Nephron progenitor cell (in vitro differentiated cells): ENCODE results near the gene PHC2.

Experiments used
- DNase-seq: peaks from one replicate; pipeline ENCODE4 v3.0.0; 2021
- H3K27ac Mint-ChIP-seq: 2 replicates; pipeline ENCODE4 v1.8.0; 2021; ENCODE audit warnings: mild to moderate bottlenecking, moderate library complexity, mixed read lengths
- H3K27me3 Mint-ChIP-seq: 2 replicates; pipeline ENCODE4 v1.8.0; 2021; ENCODE audit warnings: mild to moderate bottlenecking, low read depth, mixed read lengths; ENCODE audit not compliant: poor library complexity
- H3K36me3 Mint-ChIP-seq: 2 replicates; pipeline ENCODE4 v1.8.0; 2021; ENCODE audit warnings: low read depth, mixed read lengths
- H3K4me1 Mint-ChIP-seq: 2 replicates; pipeline ENCODE4 v1.8.0; 2021; ENCODE audit warnings: mixed read lengths
- H3K4me3 Mint-ChIP-seq: 2 replicates; pipeline ENCODE4 v1.8.0; 2021; ENCODE audit warnings: mild to moderate bottlenecking, moderate library complexity, mixed read lengths
- H3K9me3 Mint-ChIP-seq: 2 replicates; pipeline ENCODE4 v1.8.0; 2021; ENCODE audit warnings: mild to moderate bottlenecking, moderate library complexity, mixed read lengths
- TF ChIP-seq, protein P1 (sequence below): fragments of 200-600 bp; sonication (generic); IDR thresholded peaks from 2 replicates; pipeline ENCODE4 v1.5.0; 2021; ENCODE audit warnings: antibody characterized with exemption

The PHC2 gene

DNA sequence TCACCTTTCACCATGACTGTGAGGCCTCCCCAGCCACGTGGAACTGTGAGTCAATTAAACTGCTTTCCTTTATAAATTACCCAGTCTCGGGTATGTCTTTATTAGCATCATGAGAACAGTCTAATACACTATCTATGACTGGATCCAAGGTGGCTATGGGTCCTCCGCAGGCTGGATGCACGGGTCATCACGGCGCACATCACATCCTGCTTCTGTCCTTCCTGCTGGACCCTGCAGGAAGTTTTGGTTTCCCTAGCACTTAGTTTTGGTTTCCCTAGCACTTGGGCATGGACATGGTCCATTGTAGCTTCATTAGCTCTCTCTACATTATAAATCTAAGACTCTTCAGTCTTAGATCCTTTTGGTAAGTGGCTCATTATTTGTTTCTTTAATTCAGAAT lies 14.2 kb upstream of the PHC2 start:
- DNase-seq, result no peak
- Mint-ChIP-seq H3K36me3 (peaks cover 16% of the 10 kb centered on the region), H3K27me3 (peaks cover 3% of the 10 kb centered on the region), H3K4me1 (peaks cover 88% of the 10 kb centered on the region), H3K4me3 (peak overlapping the region; percentile 31), H3K9me3 (peaks cover 14% of the 10 kb centered on the region), H3K27ac (peak overlapping the region; percentile 97)
- TF ChIP-seq, protein P1, sequence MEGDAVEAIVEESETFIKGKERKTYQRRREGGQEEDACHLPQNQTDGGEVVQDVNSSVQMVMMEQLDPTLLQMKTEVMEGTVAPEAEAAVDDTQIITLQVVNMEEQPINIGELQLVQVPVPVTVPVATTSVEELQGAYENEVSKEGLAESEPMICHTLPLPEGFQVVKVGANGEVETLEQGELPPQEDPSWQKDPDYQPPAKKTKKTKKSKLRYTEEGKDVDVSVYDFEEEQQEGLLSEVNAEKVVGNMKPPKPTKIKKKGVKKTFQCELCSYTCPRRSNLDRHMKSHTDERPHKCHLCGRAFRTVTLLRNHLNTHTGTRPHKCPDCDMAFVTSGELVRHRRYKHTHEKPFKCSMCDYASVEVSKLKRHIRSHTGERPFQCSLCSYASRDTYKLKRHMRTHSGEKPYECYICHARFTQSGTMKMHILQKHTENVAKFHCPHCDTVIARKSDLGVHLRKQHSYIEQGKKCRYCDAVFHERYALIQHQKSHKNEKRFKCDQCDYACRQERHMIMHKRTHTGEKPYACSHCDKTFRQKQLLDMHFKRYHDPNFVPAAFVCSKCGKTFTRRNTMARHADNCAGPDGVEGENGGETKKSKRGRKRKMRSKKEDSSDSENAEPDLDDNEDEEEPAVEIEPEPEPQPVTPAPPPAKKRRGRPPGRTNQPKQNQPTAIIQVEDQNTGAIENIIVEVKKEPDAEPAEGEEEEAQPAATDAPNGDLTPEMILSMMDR, result no peak

DNA sequence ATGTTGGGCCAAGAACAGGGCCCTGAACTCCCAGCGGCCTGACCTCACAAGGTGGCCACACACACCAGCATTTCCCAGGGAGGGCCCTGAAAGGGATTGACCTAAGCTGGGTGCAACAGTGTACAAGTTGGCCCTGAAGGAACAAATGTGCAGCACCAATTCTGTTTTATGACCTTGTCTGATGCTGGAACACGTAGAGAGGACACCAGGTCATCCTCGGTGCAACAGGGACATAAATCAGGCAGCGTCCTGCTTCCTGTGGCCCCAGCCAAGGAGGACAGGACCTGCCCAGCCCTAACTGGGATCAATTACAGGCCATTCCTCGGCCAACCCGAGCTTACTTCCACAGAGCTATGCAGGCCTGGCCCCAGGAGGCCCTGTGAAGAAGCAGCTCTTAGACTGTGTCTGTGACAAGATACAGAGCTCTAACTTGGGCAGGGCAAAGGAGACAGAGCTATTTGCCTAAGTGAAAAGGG lies 12.8 kb upstream of the PHC2 start:
- TF ChIP-seq, protein P1, result no peak
- DNase-seq, result peak; percentile 82
- peaks cover 2% of the 10 kb centered on the region for H3K27me3 Mint-ChIP-seq
- peaks cover 3% of the 10 kb centered on the region for H3K9me3 Mint-ChIP-seq
- peak overlapping the region; percentile 51 for H3K4me3 Mint-ChIP-seq
- H3K4me1 Mint-ChIP-seq, result peaks cover 99% of the 10 kb centered on the region
- H3K27ac Mint-ChIP-seq, result peak overlapping the region; percentile 97
- peaks cover 8% of the 10 kb centered on the region for H3K36me3 Mint-ChIP-seq

- Mint-ChIP-seq H3K4me1 (peaks cover 99% of the 10 kb centered on the region), H3K36me3 (peaks cover 4% of the 10 kb centered on the region), H3K27ac (peak overlapping the region; percentile 97), H3K9me3 (no peaks in the 10 kb centered on the region), H3K27me3 (peaks cover 2% of the 10 kb centered on the region), H3K4me3 (no peak overlapping the region)
- DNase-seq, result no peak
- TF ChIP-seq, protein P1, result no peak
Observed at GRCh38 chr1:33443080-33443704, 12.3 kb upstream of the PHC2 start.

GRCh38 chr1:33442141-33442540 lies 11.2 kb upstream of the PHC2 start:
- Mint-ChIP-seq H3K4me1 (peaks cover 99% of the 10 kb centered on the region), H3K27me3 (peaks cover 2% of the 10 kb centered on the region), H3K4me3 (no peak overlapping the region), H3K36me3 (peaks cover 4% of the 10 kb centered on the region), H3K27ac (peak overlapping the region; percentile 90), H3K9me3 (no peaks in the 10 kb centered on the region)
- TF ChIP-seq, protein P1, result no peak
- no peak for DNase-seq

- Mint-ChIP-seq H3K4me3 (peak overlapping the region; percentile 41), H3K27ac (peak overlapping the region; percentile 56), H3K27me3 (peaks cover under 1% of the 10 kb centered on the region), H3K4me1 (peaks cover 100% of the 10 kb centered on the region), H3K36me3 (peaks cover 4% of the 10 kb centered on the region), H3K9me3 (no peaks in the 10 kb centered on the region)
- DNase-seq, result no peak
- TF ChIP-seq, protein P1, result no peak
Observed at GRCh38 chr1:33441088-33441745, 10.3 kb upstream of the PHC2 start.
